H1 (cell line): Measurements from ENCODE around the gene ZNF775. TPM values are rescaled to one million over a fixed set of nuclear protein-coding genes. Genes with fewer than 3 reads are reported as not detected.

Experiments
- CTCF ChIA-PET: fragments of 300-600 bp; sonication (Branson Sonifier 250); formaldehyde crosslinking; loops from one replicate; lab custom pipeline; 2021; ENCODE audit not compliant: partially characterized antibody; lab: Charles Lee
- POLR2A ChIA-PET: fragments of 300-600 bp; sonication (Branson Sonifier 250); formaldehyde crosslinking; loops from one replicate; lab custom pipeline; 2021; ENCODE audit warnings: inconsistent platforms; ENCODE audit not compliant: partially characterized antibody; lab: Charles Lee
- DNase-seq, 2 experiments: peaks; one replicate each; pipeline versions ENCODE4 v3.0.0 to v3.0.0-alpha.2; 2010 to 2022; ENCODE audit warnings: low spot score in 2 of 2, low read depth in 1 of 2, mixed read lengths in 1 of 2
- FAIRE-seq: peaks from 2 replicates; lab custom pipeline; 2011; peaks lifted over from hg19 to GRCh38; lab: Jason Lieb, UNC
- H2AFZ ChIP-seq: 2 replicates; pipeline ENCODE4 v1.8.1; 2012; ENCODE audit warnings: low read length, inconsistent platforms
- H2AK5ac ChIP-seq: 2 replicates; pipeline ENCODE4 v1.6.1; 2013; ENCODE audit warnings: low read depth, low read length
- H2BK120ac ChIP-seq: replicated peaks from 2 replicates; pipeline ENCODE3; 2013; ENCODE audit warnings: low read depth, low read length, inconsistent platforms
- H2BK12ac ChIP-seq: 2 replicates; pipeline ENCODE4 v1.6.1; 2013; ENCODE audit warnings: low read depth, low read length
- H2BK15ac ChIP-seq: 2 replicates; pipeline ENCODE4 v1.6.1; 2013; ENCODE audit warnings: low read length
- H2BK20ac ChIP-seq: 2 replicates; pipeline ENCODE4 v1.6.1; 2013; ENCODE audit warnings: low read length
- H2BK5ac ChIP-seq: 2 replicates; pipeline ENCODE4 v1.6.1; 2013; ENCODE audit warnings: low read depth, low read length
- H3K14ac ChIP-seq: 2 replicates; pipeline ENCODE4 v1.6.1; 2013; ENCODE audit warnings: inconsistent platforms; ENCODE audit not compliant: insufficient read length
- H3K18ac ChIP-seq: 2 replicates; pipeline ENCODE4 v1.6.1; 2013; ENCODE audit warnings: low read length; ENCODE audit errors: extremely low read depth
- H3K23ac ChIP-seq: 2 replicates; pipeline ENCODE4 v1.6.1; 2013; ENCODE audit warnings: inconsistent platforms; ENCODE audit not compliant: insufficient read length
- H3K23me2 ChIP-seq: 2 replicates; pipeline ENCODE4 v1.6.1; 2013; ENCODE audit warnings: low read depth, low read length
- H3K27ac ChIP-seq: 2 replicates; pipeline ENCODE4 v1.6.1; 2011; ENCODE audit warnings: low read depth, low read length, inconsistent platforms
- H3K27me3 ChIP-seq, 4 experiments: replicated peaks in 1 of 4; 1 replicate in 1 of 4; 2 replicates in 3 of 4; pipeline versions ENCODE4 v1.6.1 to v1.8.1; 2011 to 2013; ENCODE audit warnings: low read length in 3 of 4, mild to moderate bottlenecking in 3 of 4, inconsistent platforms in 2 of 4, mixed read lengths in 2 of 4, moderate library complexity in 1 of 4; ENCODE audit not compliant: control insufficient read depth in 3 of 4, insufficient read depth in 3 of 4; ENCODE audit errors: extremely low read depth in 1 of 4
- H3K36me3 ChIP-seq, 4 experiments: 2 replicates each; pipeline versions ENCODE4 v1.6.1 to v1.8.1; 2011 to 2013; ENCODE audit warnings: mild to moderate bottlenecking in 4 of 4, low read length in 3 of 4, moderate library complexity in 2 of 4, control low read depth in 1 of 4, inconsistent platforms in 1 of 4; ENCODE audit not compliant: insufficient read depth in 4 of 4, control insufficient read depth in 2 of 4
- H3K4ac ChIP-seq: replicated peaks from 2 replicates; pipeline ENCODE3; 2013; ENCODE audit warnings: low read length, low read depth, mixed read lengths, inconsistent platforms; ENCODE audit not compliant: insufficient read length
- H3K4me1 ChIP-seq, 4 experiments: replicated peaks in 1 of 4; 1 replicate in 1 of 4; 2 replicates in 3 of 4; pipeline versions ENCODE4 v1.6.1 to v1.8.1; 2011 to 2013; ENCODE audit warnings: low read length in 3 of 4, inconsistent platforms in 2 of 4, mixed read lengths in 1 of 4; ENCODE audit not compliant: insufficient read depth in 4 of 4, control insufficient read depth in 3 of 4
- H3K4me2 ChIP-seq, 2 experiments: 2 replicates each; pipeline versions ENCODE4 v1.6.1 to v1.8.1; 2011 to 2013; ENCODE audit warnings: low read depth in 2 of 2, low read length in 2 of 2, control low read depth in 1 of 2, inconsistent platforms in 1 of 2, mild to moderate bottlenecking in 1 of 2; ENCODE audit not compliant: insufficient read depth in 1 of 2
- H3K4me3 ChIP-seq, 4 experiments: fragments of 200-600, 300-600 bp in 1 of 4; sonication (generic), shearing (Covaris generic), sonication (Bioruptor Twin) in 1 of 4; 2 replicates each; pipeline versions ENCODE4 v1.5.1 to v1.8.1; 2011 to 2016; ENCODE audit warnings: low read length in 4 of 4, low read depth in 3 of 4, control low read depth in 2 of 4, inconsistent platforms in 2 of 4, mild to moderate bottlenecking in 2 of 4, mixed read lengths in 1 of 4, moderate library complexity in 1 of 4; ENCODE audit not compliant: insufficient read depth in 2 of 4; ENCODE audit errors: extremely low read depth in 1 of 4
- H3K56ac ChIP-seq: replicated peaks from 2 replicates; pipeline ENCODE3; 2013; ENCODE audit warnings: low read depth, mild to moderate bottlenecking, mixed read lengths, low read length, inconsistent platforms; ENCODE audit not compliant: insufficient read length
- H3K79me1 ChIP-seq: 2 replicates; pipeline ENCODE4 v1.6.1; 2013; ENCODE audit warnings: low read depth, low read length, control low read depth
- H3K79me2 ChIP-seq, 2 experiments: 2 replicates each; pipeline versions ENCODE4 v1.6.1 to v1.8.1; 2012 to 2013; ENCODE audit warnings: low read length in 2 of 2, mild to moderate bottlenecking in 2 of 2, inconsistent platforms in 1 of 2; ENCODE audit not compliant: insufficient read depth in 2 of 2, control insufficient read depth in 1 of 2
- H3K9ac ChIP-seq, 4 experiments: replicated peaks in 1 of 4; 1 replicate in 1 of 4; 2 replicates in 3 of 4; pipeline versions ENCODE4 v1.6.1 to v1.8.1; 2011 to 2013; ENCODE audit warnings: low read depth in 3 of 4, low read length in 3 of 4, control low read depth in 2 of 4, mild to moderate bottlenecking in 2 of 4, moderate library complexity in 2 of 4, inconsistent platforms in 1 of 4; ENCODE audit errors: extremely low read depth in 1 of 4
- H3K9me3 ChIP-seq, 2 experiments: 2 replicates each; pipeline versions ENCODE4 v1.6.1 to v1.8.1; 2012 to 2013; ENCODE audit warnings: mild to moderate bottlenecking in 2 of 2, moderate library complexity in 2 of 2, control low read depth in 1 of 2, inconsistent platforms in 1 of 2, low read depth in 1 of 2, low read length in 1 of 2, mixed read lengths in 1 of 2; ENCODE audit not compliant: insufficient read depth in 2 of 2
- H4K20me1 ChIP-seq, 2 experiments: replicated peaks in 1 of 2; 2 replicates each; pipeline versions ENCODE3 to v1.8.1; 2011 to 2013; ENCODE audit warnings: inconsistent platforms in 2 of 2, low read length in 2 of 2, mild to moderate bottlenecking in 1 of 2; ENCODE audit not compliant: insufficient read depth in 2 of 2, control insufficient read depth in 1 of 2
- H4K5ac ChIP-seq: 2 replicates; pipeline ENCODE4 v1.6.1; 2013; ENCODE audit warnings: low read length, low read depth, mixed read lengths, inconsistent platforms; ENCODE audit not compliant: insufficient read length
- H4K8ac ChIP-seq: 2 replicates; pipeline ENCODE4 v1.8.0; 2013; ENCODE audit warnings: mild to moderate bottlenecking, moderate library complexity, low read length, inconsistent platforms; ENCODE audit not compliant: insufficient read depth; ENCODE audit errors: extremely low read depth
- H4K91ac ChIP-seq: replicated peaks from 2 replicates; pipeline ENCODE3; 2013; ENCODE audit warnings: low read length, mixed read lengths, inconsistent platforms; ENCODE audit not compliant: insufficient read length
- BRCA1 ChIP-seq: IDR thresholded peaks from 2 replicates; pipeline ENCODE4 v1.6.1; 2012; ENCODE audit warnings: low read depth, low read length, improper control_type of control experiment
- GABPA ChIP-seq: IDR thresholded peaks from 2 replicates; pipeline ENCODE4 v1.6.1; 2011; ENCODE audit warnings: mild to moderate bottlenecking, low read length, moderate library complexity, borderline replicate concordance; ENCODE audit not compliant: insufficient read depth
- HDAC2 ChIP-seq, 2 experiments: fragments of 300-600 bp in 1 of 2; sonication (generic) in 1 of 2; IDR thresholded peaks; 2 replicates each; pipeline ENCODE4 v1.6.1; 2011 to 2012; ENCODE audit warnings: low read depth in 2 of 2, low read length in 2 of 2, mild to moderate bottlenecking in 2 of 2, moderate library complexity in 2 of 2, borderline replicate concordance in 1 of 2, inconsistent platforms in 1 of 2
- RNF2 ChIP-seq: fragments of 200-900, 300-1000 bp; sonication (generic); IDR thresholded peaks from 2 replicates; pipeline ENCODE4 v1.7.1; 2016; ENCODE audit warnings: borderline replicate concordance, low read depth, mild to moderate bottlenecking, antibody characterized with exemption, low read length; ENCODE audit not compliant: poor library complexity, severe bottlenecking; ENCODE audit errors: missing control alignments
- WGBS, 2 experiments: shearing (Covaris generic) in 1 of 2; methylation state at CpG; one replicate each; pipeline versions ENCODE4 v1.1.6 to v1.1.7; 2013 to 2015; ENCODE audit warnings: low lambda C conversion rate in 2 of 2, mixed read lengths in 2 of 2, inconsistent platforms in 1 of 2, low coverage in 1 of 2, missing lambda C conversion rate in 1 of 2; ENCODE audit not compliant: insufficient replicate concordance in 2 of 2, insufficient coverage in 1 of 2, insufficient read length in 1 of 2; ENCODE audit errors: extremely low coverage in 1 of 2, missing lambda C conversion rate in 1 of 2; 5-methylcytosine and 5-hydroxymethylcytosine counted together
- polyA plus RNA-seq, 7 experiments: library from polyadenylated mRNA; depleted of rRNA in 3 of 7; stranded (reverse) in 5 of 7; unstranded in 2 of 7; fragments of >200 nt in 5 of 7; fragments of 200-250 nt in 2 of 7; gene quantifications; 1 replicate in 5 of 7; 2 replicates in 1 of 7; 4 replicates in 1 of 7; pipeline versions ENCODE4 v1.2.1 to v1.2.3, GENCODE V29; 2011 to 2013; ENCODE audit warnings: missing spikeins in 2 of 7, mixed read lengths in 2 of 7
- total RNA-seq: library from RNA; stranded (reverse); fragmentation: NEBNext Ultra II Directional; extraction: Animal tissue kit (Norgen Biotek cat#: 25700); gene quantifications from 2 replicates; pipeline ENCODE4 v1.2.1, GENCODE V29; 2021
- TF ChIP-seq, protein P1 (sequence below): IDR thresholded peaks from 2 replicates; pipeline ENCODE4 v1.6.1; 2011; ENCODE audit warnings: low read depth, mild to moderate bottlenecking, low read length; ENCODE audit not compliant: insufficient read depth

Gene ZNF775
- total and polyA plus RNA-seq, 2 of the 8 experiments (the other 6 are each of a cell fraction or from before 2014, with no cell fraction given), result 13.6 to 21.5 TPM

GRCh38 chr7:150388306-150388705 lies 9.2 kb downstream of the ZNF775 start:
- Histone ChIP-seq H3K79me1 (peaks cover 4% of the 10 kb centered on the region), H3K14ac (no peak overlapping the region), H3K18ac (0 out of 2 replicates have a peak overlapping the region, but pooled peaks have one; percentile 9), H4K91ac (no peak overlapping the region), H4K8ac (no peak overlapping the region), H3K9ac (no peak overlapping the region), H3K79me2 (peaks cover 0 to 57% of the 10 kb centered on the region in 2 experiments; a peak in 3 of 4 replicates), H2AK5ac (no peak overlapping the region), H4K5ac (no peak overlapping the region), H3K23me2 (no peaks in the 10 kb centered on the region; the same call in 1 of the 2 replicates), H3K4me3 (no peak overlapping the region), H3K4ac (no peak overlapping the region), H3K36me3 (peaks cover 0 to 38% (median 3%) of the 10 kb centered on the region in 4 experiments; a peak in 5 of 8 replicates), H3K9me3 (no peaks in the 10 kb centered on the region), H3K27me3 (no peaks in the 10 kb centered on the region), H2AFZ (no peak overlapping the region), H3K4me1 (peaks cover 19 to 32% (median 27%) of the 10 kb centered on the region in 4 experiments), H2BK5ac (peak overlapping the region; percentile 15; the same call in 1 of the 2 replicates), H2BK120ac (no peak overlapping the region), H3K56ac (no peak overlapping the region), H3K4me2 (no peak overlapping the region), H2BK12ac (no peak overlapping the region), H3K27ac (no peak overlapping the region), H3K23ac (no peak overlapping the region), H2BK15ac (no peak overlapping the region), H4K20me1 (no peaks in the 10 kb centered on the region), H2BK20ac (no peak overlapping the region)
- CTCF ChIA-PET, result interaction anchor here (0.6 to 2.4 kb wide), 21 partner anchors 10 to 101 kb away, joined by 3 to 9 read pairs (median 3); no protein-coding TSS in a partner anchor
- WGBS, 2 experiments, result 91% methylated on average over 7 of the region's 7 CpGs; no CpG with 5 or more reads in 1 of the 2 experiments
- FAIRE-seq (no peak), DNase-seq (no peak)
- POLR2A ChIA-PET, result interaction anchor here (0.8 to 9.0 kb wide), 4 partner anchors 8 to 20 kb away, joined by 3 to 170 read pairs (median 63); partner anchors contain the start of gene REPIN1
- TF ChIP-seq GABPA (no peak), RNF2 (no peak), BRCA1 (no peak), HDAC2 (IDR thresholded peaks at IDR 0.05; ENCODE audit: borderline replicate concordance in 1 of 2, low read depth in 2 of 2, low read length in 2 of 2) (no peak)
- TF ChIP-seq, protein P1, sequence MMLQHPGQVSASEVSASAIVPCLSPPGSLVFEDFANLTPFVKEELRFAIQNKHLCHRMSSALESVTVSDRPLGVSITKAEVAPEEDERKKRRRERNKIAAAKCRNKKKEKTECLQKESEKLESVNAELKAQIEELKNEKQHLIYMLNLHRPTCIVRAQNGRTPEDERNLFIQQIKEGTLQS, result no peak
